IgD-negative memory B cell (primary cell): ENCODE measurements around the gene MBOAT2. TPM values are rescaled to one million over a fixed set of nuclear protein-coding genes. Genes with fewer than 3 reads are reported as not detected.
"Not testable (repeated sequence)": the region's sequence is repeated elsewhere in the genome, so short reads cannot be mapped to it uniquely, and the experiment has no call there.

Experiments
- H3K27ac Mint-ChIP-seq, 3 donors: one replicate each; pipeline ENCODE4 v1.8.0; 2020 to 2022; ENCODE audit warnings: mild to moderate bottlenecking in 3 of 3, mixed read lengths in 3 of 3, moderate library complexity in 1 of 3
- H3K27me3 Mint-ChIP-seq: one replicate; pipeline ENCODE4 v1.8.0; 2021; ENCODE audit warnings: mixed read lengths
- H3K36me3 Mint-ChIP-seq: one replicate; pipeline ENCODE4 v1.8.0; 2020; ENCODE audit warnings: mild to moderate bottlenecking, mixed read lengths
- H3K4me1 Mint-ChIP-seq, 3 donors: one replicate each; pipeline ENCODE4 v1.8.0; 2020 to 2022; ENCODE audit warnings: mixed read lengths in 3 of 3, mild to moderate bottlenecking in 1 of 3
- H3K4me3 Mint-ChIP-seq, 4 donors: one replicate each; pipeline ENCODE4 v1.8.0; 2020 to 2022; ENCODE audit warnings: mild to moderate bottlenecking in 4 of 4, mixed read lengths in 4 of 4, moderate library complexity in 3 of 4
- H3K9me3 Mint-ChIP-seq, 3 donors: one replicate each; pipeline ENCODE4 v1.8.0; 2020 to 2021; ENCODE audit warnings: mixed read lengths in 3 of 3, mild to moderate bottlenecking in 1 of 3
- polyA plus RNA-seq: library from polyadenylated mRNA; unstranded; fragments of 300-500 nt; fragmentation: Illumina TruSeq; gene quantifications from one replicate; pipeline ENCODE4 v1.2.3, GENCODE V29; 2021

MBOAT2 gene
- polyA plus RNA-seq, 1 donor from 2014 or later: not detected

- peaks cover 3% of the 10 kb centered on the region for H3K27me3 Mint-ChIP-seq
- no peaks in the 10 kb centered on the region for H3K36me3 Mint-ChIP-seq
- H3K27ac Mint-ChIP-seq: no peak overlapping the region
- peaks cover 0 to 5% (median 3%) of the 10 kb centered on the region in 3 donors for H3K9me3 Mint-ChIP-seq
- no peak overlapping the region for H3K4me3 Mint-ChIP-seq
- no peaks in the 10 kb centered on the region for H3K4me1 Mint-ChIP-seq
Measured at GRCh38 chr2:8966123-8966908, 37.2 kb downstream of the MBOAT2 start.

GRCh38 chr2:8965216-8965969, 38.1 kb downstream of the MBOAT2 start:
- H3K27ac Mint-ChIP-seq: no peak overlapping the region
- H3K4me3 Mint-ChIP-seq: no peak overlapping the region
- H3K36me3 Mint-ChIP-seq: no peaks in the 10 kb centered on the region
- peaks cover 3% of the 10 kb centered on the region for H3K27me3 Mint-ChIP-seq
- peaks cover 0 to 5% (median 3%) of the 10 kb centered on the region in 3 donors for H3K9me3 Mint-ChIP-seq
- H3K4me1 Mint-ChIP-seq: no peaks in the 10 kb centered on the region

GRCh38 chr2:8962890-8963289, 40.6 kb downstream of the MBOAT2 start:
- Mint-ChIP-seq H3K4me1 (no peaks in the 10 kb centered on the region), H3K4me3 (no peak overlapping the region), H3K9me3 (no peaks in the 10 kb centered on the region)

GRCh38 chr2:8957628-8958027, 45.9 kb downstream of the MBOAT2 start:
- H3K27me3 Mint-ChIP-seq: peaks cover 2% of the 10 kb centered on the region
- H3K27ac Mint-ChIP-seq: no peak overlapping the region
- no peak overlapping the region for H3K4me3 Mint-ChIP-seq
- no peaks in the 10 kb centered on the region for H3K36me3 Mint-ChIP-seq
- H3K9me3 Mint-ChIP-seq: peaks cover 6 to 14% (median 8%) of the 10 kb centered on the region in 3 donors
- H3K4me1 Mint-ChIP-seq: no peaks in the 10 kb centered on the region

More at GRCh38 chr2:8962890-8963289, 40.6 kb downstream of the MBOAT2 start:
- Mint-ChIP-seq H3K36me3 (no peaks in the 10 kb centered on the region), H3K27me3 (peaks cover 5% of the 10 kb centered on the region), H3K27ac (no peak overlapping the region)

GRCh38 chr2:8956774-8957173, 46.7 kb downstream of the MBOAT2 start:
- Mint-ChIP-seq H3K27ac (no peak overlapping the region), H3K4me1 (no peaks in the 10 kb centered on the region), H3K36me3 (no peaks in the 10 kb centered on the region), H3K27me3 (peaks cover 4% of the 10 kb centered on the region), H3K4me3 (no peak overlapping the region), H3K9me3 (peaks cover 9 to 23% (median 10%) of the 10 kb centered on the region in 3 donors)

- Mint-ChIP-seq H3K4me1 (no peaks in the 10 kb centered on the region), H3K27ac (no peak overlapping the region), H3K9me3 (peaks cover 9 to 28% (median 10%) of the 10 kb centered on the region in 3 donors), H3K4me3 (no peak overlapping the region), H3K36me3 (no peaks in the 10 kb centered on the region), H3K27me3 (peaks cover 4% of the 10 kb centered on the region)
Measured at GRCh38 chr2:8954990-8955389, 48.5 kb downstream of the MBOAT2 start.

- Mint-ChIP-seq H3K27ac (no peak overlapping the region), H3K36me3 (no peaks in the 10 kb centered on the region), H3K4me3 (no peak overlapping the region), H3K27me3 (peaks cover 6% of the 10 kb centered on the region), H3K4me1 (no peaks in the 10 kb centered on the region), H3K9me3 (peaks cover 13 to 32% (median 13%) of the 10 kb centered on the region in 3 donors)
Measured at GRCh38 chr2:8953525-8953924, 50.0 kb downstream of the MBOAT2 start.

GRCh38 chr2:8939486-8940114, 63.9 kb downstream of the MBOAT2 start:
- Mint-ChIP-seq H3K36me3 (peaks cover 1% of the 10 kb centered on the region), H3K27me3 (peaks cover 2% of the 10 kb centered on the region), H3K4me3 (no peak overlapping the region), H3K9me3 (no peaks in the 10 kb centered on the region), H3K27ac (no peak overlapping the region), H3K4me1 (no peaks in the 10 kb centered on the region)

- H3K9me3 Mint-ChIP-seq: no peaks in the 10 kb centered on the region
- no peak overlapping the region for H3K4me3 Mint-ChIP-seq
- H3K27ac Mint-ChIP-seq: no peak overlapping the region
- H3K4me1 Mint-ChIP-seq: no peaks in the 10 kb centered on the region
- peaks cover 1% of the 10 kb centered on the region for H3K36me3 Mint-ChIP-seq
- peaks cover 2% of the 10 kb centered on the region for H3K27me3 Mint-ChIP-seq
Measured at GRCh38 chr2:8938384-8938783, 65.1 kb downstream of the MBOAT2 start.

GRCh38 chr2:8935982-8936381, 67.5 kb downstream of the MBOAT2 start:
- H3K9me3 Mint-ChIP-seq: no peaks in the 10 kb centered on the region
- no peak overlapping the region for H3K4me3 Mint-ChIP-seq
- H3K4me1 Mint-ChIP-seq: no peaks in the 10 kb centered on the region
- peaks cover 2% of the 10 kb centered on the region for H3K27me3 Mint-ChIP-seq
- H3K27ac Mint-ChIP-seq: no peak overlapping the region
- peaks cover 1% of the 10 kb centered on the region for H3K36me3 Mint-ChIP-seq

GRCh38 chr2:8934338-8934737, 69.1 kb downstream of the MBOAT2 start:
- Mint-ChIP-seq H3K27ac (no peak overlapping the region), H3K36me3 (peaks cover 1% of the 10 kb centered on the region), H3K27me3 (peaks cover 2% of the 10 kb centered on the region), H3K4me1 (no peaks in the 10 kb centered on the region), H3K9me3 (peaks cover 0 to 3% (median 0%) of the 10 kb centered on the region in 3 donors), H3K4me3 (no peak overlapping the region)

GRCh38 chr2:8932702-8933101, 70.8 kb downstream of the MBOAT2 start:
- Mint-ChIP-seq H3K36me3 (peaks cover 1% of the 10 kb centered on the region), H3K27ac (no peak overlapping the region), H3K4me3 (no peak overlapping the region), H3K27me3 (peaks cover 3% of the 10 kb centered on the region), H3K4me1 (no peaks in the 10 kb centered on the region), H3K9me3 (peaks cover 0 to 3% (median 0%) of the 10 kb centered on the region in 3 donors)

- not testable (repeated sequence) for H3K9me3 Mint-ChIP-seq, H3K27me3 Mint-ChIP-seq, H3K4me3 Mint-ChIP-seq
Measured at GRCh38 chr2:8930185-8930584, 73.3 kb downstream of the MBOAT2 start.

GRCh38 chr2:8929128-8929527, 74.4 kb downstream of the MBOAT2 start:
- H3K4me3 Mint-ChIP-seq: no peak overlapping the region
- no peaks in the 10 kb centered on the region for H3K4me1 Mint-ChIP-seq
- H3K27me3 Mint-ChIP-seq: peaks cover 9% of the 10 kb centered on the region
- no peak overlapping the region for H3K27ac Mint-ChIP-seq
- no peaks in the 10 kb centered on the region for H3K36me3 Mint-ChIP-seq
- H3K9me3 Mint-ChIP-seq: peaks cover 0 to 3% (median 0%) of the 10 kb centered on the region in 3 donors

More at GRCh38 chr2:8930185-8930584, 73.3 kb downstream of the MBOAT2 start:
- not testable (repeated sequence) for H3K27ac Mint-ChIP-seq, H3K36me3 Mint-ChIP-seq, H3K4me1 Mint-ChIP-seq
